Large intestine (tissue), 3 donors: ENCODE measurements around the gene DIAPH2. TPM values are rescaled to one million over a fixed set of nuclear protein-coding genes. Genes with fewer than 3 reads are reported as not detected.

ENCODE experiments used
- DNase-seq, 2 donors: peaks; one replicate each; pipeline versions ENCODE4 v3.0.0 to v3.0.0-alpha.2; 2013
- H3K27ac ChIP-seq: one replicate; pipeline ENCODE4 v1.5.1; 2013; ENCODE audit warnings: low read length
- H3K27me3 ChIP-seq: 2 replicates; pipeline ENCODE4 v1.6.1; 2013; ENCODE audit warnings: low read length; ENCODE audit not compliant: control insufficient read depth, insufficient read depth
- H3K36me3 ChIP-seq: 2 replicates; pipeline ENCODE4 v1.6.1; 2013; ENCODE audit warnings: low read length; ENCODE audit not compliant: control insufficient read depth, insufficient read depth
- H3K4me1 ChIP-seq: one replicate; pipeline ENCODE4 v1.6.1; 2013; ENCODE audit warnings: low read length; ENCODE audit not compliant: control insufficient read depth, insufficient read depth
- H3K4me3 ChIP-seq: one replicate; pipeline ENCODE4 v1.5.1; 2013; ENCODE audit warnings: low read length
- H3K9me3 ChIP-seq: one replicate; pipeline ENCODE4 v1.6.1; 2013; ENCODE audit warnings: mild to moderate bottlenecking, low read depth, low read length, moderate library complexity; ENCODE audit not compliant: control insufficient read depth
- whole genome bisulfite sequencing: methylation state at CpG from one replicate; pipeline ENCODE4 v1.1.5; 2013; ENCODE audit warnings: low lambda C conversion rate; ENCODE audit not compliant: insufficient coverage; 5-methylcytosine and 5-hydroxymethylcytosine counted together
- polyA plus RNA-seq: library from polyadenylated mRNA; unstranded; fragments of 120-200 nt; gene quantifications from one replicate; pipeline ENCODE4 v1.2.1, GENCODE V29; 2013

DIAPH2 gene
- polyA plus RNA-seq, 1 donor: 10.3 TPM

DNA sequence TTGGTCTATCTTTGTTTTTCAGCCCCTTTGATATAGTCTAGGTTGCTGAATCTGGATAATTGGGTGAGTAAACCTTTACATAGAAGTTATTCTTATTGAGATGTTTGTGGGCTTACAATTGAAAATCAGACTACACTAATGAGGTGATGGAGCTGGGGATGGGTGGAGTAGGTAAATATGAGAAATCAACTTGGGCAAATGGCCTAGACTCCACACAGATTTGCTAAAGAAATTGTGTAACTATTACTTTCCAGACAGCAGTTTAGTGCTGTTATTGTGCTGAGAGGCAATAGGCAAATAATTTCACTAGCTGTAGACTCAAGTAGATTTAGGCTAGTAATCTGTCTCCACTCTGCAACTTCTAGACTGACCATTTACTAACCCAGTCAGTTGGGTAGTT, 8.2 kb downstream of the DIAPH2 start:
- DNase-seq: no peak
- no peak overlapping the region for H3K27ac ChIP-seq
- H3K27me3 ChIP-seq: no peaks in the 10 kb centered on the region
- H3K9me3 ChIP-seq: no peaks in the 10 kb centered on the region
- no peaks in the 10 kb centered on the region for H3K36me3 ChIP-seq
- H3K4me3 ChIP-seq: no peak overlapping the region
- H3K4me1 ChIP-seq: no peaks in the 10 kb centered on the region

DNA sequence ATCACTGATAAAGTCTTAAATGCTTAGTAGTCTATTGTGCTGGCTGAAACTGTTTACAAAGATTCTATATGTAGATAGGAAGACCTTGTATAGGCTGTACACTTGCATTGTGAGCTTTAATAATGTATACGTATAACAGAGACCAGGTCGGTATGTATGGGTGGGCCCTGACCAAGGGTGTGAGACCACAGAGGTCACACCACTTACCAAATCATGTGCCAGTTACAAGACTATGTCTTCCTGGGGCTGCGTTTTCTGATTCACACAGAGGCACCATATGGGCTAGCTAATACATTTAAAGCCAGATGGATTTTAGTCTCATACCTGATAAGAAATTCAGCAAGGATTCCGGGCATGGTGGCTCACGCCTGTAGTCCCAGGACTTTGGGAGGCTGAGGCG, 8.8 kb downstream of the DIAPH2 start:
- H3K4me3 ChIP-seq: no peak overlapping the region
- H3K4me1 ChIP-seq: no peaks in the 10 kb centered on the region
- H3K27ac ChIP-seq: no peak overlapping the region
- no peaks in the 10 kb centered on the region for H3K36me3 ChIP-seq
- no peak for DNase-seq
- no peaks in the 10 kb centered on the region for H3K9me3 ChIP-seq
- no CpG with 5 or more reads among the region's 6 CpGs for WGBS
- no peaks in the 10 kb centered on the region for H3K27me3 ChIP-seq

GRCh38 chrX:96696462-96696861, 11.8 kb downstream of the DIAPH2 start:
- no peaks in the 10 kb centered on the region for H3K9me3 ChIP-seq
- DNase-seq: no peak
- H3K36me3 ChIP-seq: no peaks in the 10 kb centered on the region
- WGBS: no CpG with 5 or more reads among the region's 4 CpGs
- no peaks in the 10 kb centered on the region for H3K27me3 ChIP-seq
- no peaks in the 10 kb centered on the region for H3K4me1 ChIP-seq
- H3K27ac ChIP-seq: no peak overlapping the region
- no peak overlapping the region for H3K4me3 ChIP-seq

- no CpG with 5 or more reads among the region's 1 CpG for WGBS
- no peak for DNase-seq
- Histone ChIP-seq H3K27ac (no peak overlapping the region), H3K36me3 (no peaks in the 10 kb centered on the region), H3K4me3 (no peak overlapping the region), H3K9me3 (no peaks in the 10 kb centered on the region), H3K4me1 (no peaks in the 10 kb centered on the region), H3K27me3 (no peaks in the 10 kb centered on the region)
Observed at GRCh38 chrX:96700625-96701024, 16.0 kb downstream of the DIAPH2 start.

DNA sequence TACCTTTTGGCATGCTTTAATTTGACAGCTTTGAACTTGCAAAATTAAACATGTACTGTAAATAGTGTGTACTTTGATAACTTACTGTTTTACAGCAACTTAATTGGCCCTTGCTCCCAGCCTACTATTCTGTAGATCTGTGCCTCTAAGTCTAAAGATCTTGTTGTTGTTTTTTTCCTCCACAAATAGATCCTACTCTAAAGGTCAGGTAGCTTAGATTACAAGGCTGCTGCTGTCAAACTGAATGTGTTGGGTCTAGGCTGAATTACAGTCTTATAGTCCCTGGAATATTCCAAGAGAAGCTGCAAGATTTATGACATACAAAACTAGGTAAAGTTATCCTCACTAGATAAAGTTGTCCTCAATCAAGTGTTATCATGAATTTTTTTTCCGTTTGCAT, 18.7 kb downstream of the DIAPH2 start:
- Histone ChIP-seq H3K27ac (no peak overlapping the region), H3K27me3 (no peaks in the 10 kb centered on the region), H3K4me3 (no peak overlapping the region), H3K4me1 (no peaks in the 10 kb centered on the region), H3K36me3 (no peaks in the 10 kb centered on the region), H3K9me3 (no peaks in the 10 kb centered on the region)
- peak in 1 of 2 donors; percentile 8 for DNase-seq
- WGBS: no CpG with 5 or more reads among the region's 1 CpG

DNA sequence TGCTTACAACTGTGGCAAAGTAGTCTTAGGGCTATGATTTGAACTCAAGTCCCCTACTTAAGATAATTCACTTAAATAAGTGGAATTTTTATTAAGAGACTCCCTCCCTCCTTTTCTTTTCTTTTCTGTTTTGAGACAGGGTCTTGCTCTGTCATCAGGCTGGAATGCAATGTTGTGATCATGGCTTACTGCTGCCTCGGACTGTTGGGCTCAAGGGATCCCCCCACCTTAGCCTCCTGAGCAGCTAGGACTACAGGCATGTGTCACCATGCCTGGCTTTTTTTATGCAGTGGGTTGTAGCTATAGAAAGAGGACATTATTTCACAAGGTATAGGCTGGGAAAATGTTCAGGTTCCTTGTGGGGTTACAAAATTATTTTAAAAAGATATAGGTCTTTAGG, 19.2 kb downstream of the DIAPH2 start:
- H3K27ac ChIP-seq: no peak overlapping the region
- no CpG with 5 or more reads among the region's 1 CpG for WGBS
- H3K4me3 ChIP-seq: no peak overlapping the region
- H3K27me3 ChIP-seq: no peaks in the 10 kb centered on the region
- no peaks in the 10 kb centered on the region for H3K4me1 ChIP-seq
- no peaks in the 10 kb centered on the region for H3K9me3 ChIP-seq
- no peaks in the 10 kb centered on the region for H3K36me3 ChIP-seq
- no peak for DNase-seq

- DNase-seq: no peak
- H3K4me3 ChIP-seq: no peak overlapping the region
- no CpG with 5 or more reads among the region's 2 CpGs for WGBS
Observed at GRCh38 chrX:96704629-96705028, 20.0 kb downstream of the DIAPH2 start.

DNA sequence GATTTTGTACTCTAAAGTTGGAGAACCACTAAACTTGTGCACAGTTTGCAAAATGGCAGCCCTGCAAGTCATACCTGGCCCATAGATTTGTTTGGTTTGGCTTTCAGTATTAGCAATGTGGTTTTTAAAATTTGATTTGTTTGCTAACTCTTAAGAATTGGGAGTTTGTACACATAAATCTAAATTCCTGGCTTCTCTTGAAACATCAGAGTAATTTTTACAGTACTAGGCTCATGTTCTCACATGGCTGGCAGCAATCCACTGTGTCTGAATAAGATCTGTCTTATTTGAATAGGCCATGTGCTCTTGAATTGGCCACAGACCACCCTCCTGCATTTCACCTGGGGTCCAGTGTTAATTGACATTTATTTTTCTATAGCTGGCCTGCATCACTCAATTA, 21.3 kb downstream of the DIAPH2 start:
- Histone ChIP-seq H3K27ac (no peak overlapping the region), H3K4me3 (no peak overlapping the region), H3K36me3 (no peaks in the 10 kb centered on the region), H3K4me1 (no peaks in the 10 kb centered on the region), H3K9me3 (no peaks in the 10 kb centered on the region), H3K27me3 (no peaks in the 10 kb centered on the region)
- no peak for DNase-seq

More at GRCh38 chrX:96704629-96705028, 20.0 kb downstream of the DIAPH2 start:
- Histone ChIP-seq H3K9me3 (no peaks in the 10 kb centered on the region), H3K27me3 (no peaks in the 10 kb centered on the region), H3K4me1 (no peaks in the 10 kb centered on the region), H3K27ac (no peak overlapping the region), H3K36me3 (no peaks in the 10 kb centered on the region)

- DNase-seq: no peak
- Histone ChIP-seq H3K4me1 (peaks cover 2% of the 10 kb centered on the region), H3K4me3 (no peak overlapping the region), H3K27me3 (no peaks in the 10 kb centered on the region), H3K36me3 (no peaks in the 10 kb centered on the region), H3K27ac (no peak overlapping the region), H3K9me3 (no peaks in the 10 kb centered on the region)
- WGBS: 80% methylated on average over 1 of the region's 1 CpG
Observed at GRCh38 chrX:96707804-96708203, 23.2 kb downstream of the DIAPH2 start.

- WGBS: no CpG with 5 or more reads among the region's 2 CpGs
- DNase-seq: no peak
- H3K27ac ChIP-seq: no peak overlapping the region
Observed at GRCh38 chrX:96710031-96710430, 25.4 kb downstream of the DIAPH2 start.

GRCh38 chrX:96713303-96713702, 28.7 kb downstream of the DIAPH2 start:
- Histone ChIP-seq H3K9me3 (no peaks in the 10 kb centered on the region), H3K4me3 (no peak overlapping the region), H3K27ac (no peak overlapping the region), H3K4me1 (peaks cover 3% of the 10 kb centered on the region), H3K36me3 (no peaks in the 10 kb centered on the region), H3K27me3 (no peaks in the 10 kb centered on the region)
- DNase-seq: peak; percentile 56 to 78

More at GRCh38 chrX:96710031-96710430, 25.4 kb downstream of the DIAPH2 start:
- Histone ChIP-seq H3K27me3 (no peaks in the 10 kb centered on the region), H3K4me1 (peaks cover 3% of the 10 kb centered on the region), H3K9me3 (no peaks in the 10 kb centered on the region), H3K36me3 (no peaks in the 10 kb centered on the region), H3K4me3 (no peak overlapping the region)
